Thyroid gland (tissue), 4 donors: ENCODE measurements around the gene HSBP1.

ENCODE experiments used
- CTCF ChIP-seq, 6 experiments: fragments of 200-600 bp in 3 of 6; fragments of 450-650 bp in 3 of 6; sonication (generic) in 3 of 6; IDR thresholded peaks; one replicate each; pipeline ENCODE4 v1.5.1; 2016 to 2019; ENCODE audit warnings: antibody characterized with exemption in 6 of 6, mild to moderate bottlenecking in 2 of 6, inconsistent platforms in 1 of 6, moderate library complexity in 1 of 6
- POLR2A ChIP-seq, 2 donors: fragments of 450-650 bp; IDR thresholded peaks; one replicate each; pipeline ENCODE4 v1.6.1; 2017; ENCODE audit warnings: antibody characterized with exemption in 2 of 2, mild to moderate bottlenecking in 2 of 2, moderate library complexity in 1 of 2

- TF ChIP-seq CTCF (IDR thresholded peaks at IDR 0.05) (no peak), POLR2A (IDR thresholded peaks at IDR 0.05) (no peak)
These were observed 30.8 kb upstream of the HSBP1 start for GRCh38 chr16:83776944-83777343.
